ENCODE results near the gene C1S. TPM values are rescaled to one million over a fixed set of nuclear protein-coding genes. Genes with fewer than 3 reads are reported as not detected.
"Not testable (repeated sequence)": the region's sequence is repeated elsewhere in the genome, so short reads cannot be mapped to it uniquely, and the experiment has no call there.

Gene C1S
- total RNA-seq, 2 donors from 2014 or later, result 105 to 157 TPM

DNA sequence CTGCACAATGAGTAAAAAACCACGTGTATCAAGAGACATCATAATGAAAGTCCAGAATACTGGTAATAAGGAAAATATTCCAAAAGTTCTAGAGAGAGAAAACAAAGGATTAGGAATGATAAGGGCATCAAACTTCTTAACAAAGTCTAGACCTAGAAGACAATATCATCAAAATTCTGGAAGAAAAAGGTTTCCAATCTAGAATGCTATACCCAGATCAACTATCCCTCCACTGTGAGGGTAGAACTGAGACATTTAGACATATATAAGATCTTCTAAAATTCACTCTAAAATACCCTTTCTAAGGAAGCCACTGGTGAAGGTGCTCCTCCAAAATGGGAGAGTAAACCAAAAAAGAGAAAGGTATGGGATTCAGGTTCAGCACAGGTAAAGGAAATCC, 45.6 kb downstream of the C1S start:
- Histone ChIP-seq H3K9me3 (no peaks in the 10 kb centered on the region), H3K36me3 (replicated peaks in 1 of 2; ENCODE audit: insufficient read depth in 1 of 2, low read depth in 2 of 2) (peaks cover 0 to 2% of the 10 kb centered on the region in 2 donors), H3K27ac (no peak overlapping the region), H3K4me1 (peaks cover 36% of the 10 kb centered on the region), H3K4me3 (no peak overlapping the region), H3K27me3 (no peaks in the 10 kb centered on the region)
- 87 to 96% methylated on average over 1 of the region's 1 CpG for WGBS, 2 donors
- no peak for ATAC-seq
- intact Hi-C loops (cut with DNase I), result no loop called here
- no peak for TF ChIP-seq CTCF (IDR thresholded peaks at IDR 0.05)
- no peak for TF ChIP-seq POLR2A (IDR thresholded peaks at IDR 0.05)
- no peak for DNase-seq

DNA sequence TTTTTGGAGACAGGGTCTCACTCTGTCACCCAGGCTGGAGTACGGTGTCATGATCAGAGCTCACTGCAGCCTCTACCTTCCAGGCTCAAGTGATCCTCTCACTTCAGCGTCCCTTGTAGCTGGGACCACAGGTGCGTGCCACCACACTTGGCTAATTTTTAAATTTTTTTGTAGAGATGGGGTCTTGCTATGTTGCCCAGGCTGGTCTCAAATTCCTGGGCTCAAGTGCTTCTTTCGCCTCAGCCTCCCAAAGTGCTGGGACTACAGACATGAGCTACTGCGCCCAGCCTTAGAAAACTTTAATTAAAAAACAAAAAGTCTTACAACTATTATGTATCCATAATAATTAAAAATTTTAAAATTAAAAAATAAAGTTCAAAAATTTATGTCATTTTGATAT, 46.7 kb downstream of the C1S start:
- H3K27me3 ChIP-seq; H3K36me3 ChIP-seq (replicated peaks in 1 of 2; ENCODE audit: insufficient read depth in 1 of 2, low read depth in 2 of 2); H3K4me3 ChIP-seq; ATAC-seq; intact Hi-C loops (cut with DNase I); DNase-seq; H3K9me3 ChIP-seq: not testable (repeated sequence)
- 93 to 100% methylated on average over 5 of the region's 5 CpGs for WGBS, 2 donors
- Histone ChIP-seq H3K4me1 (peaks cover 30% of the 10 kb centered on the region), H3K27ac (peak overlapping the region in 2 of 4 donors; percentile 91 to 99)

GRCh38 chr12:7107636-7108002, 47.1 kb downstream of the C1S start:
- no peak for TF ChIP-seq POLR2A (IDR thresholded peaks at IDR 0.05)
- no peak for TF ChIP-seq CTCF (IDR thresholded peaks at IDR 0.05)
- intact Hi-C loops (cut with DNase I), result no loop called here
- ATAC-seq (peak; percentile 38), DNase-seq (peak in 1 of 4 donors; percentile 51)
- WGBS, 2 donors, result 15 to 16% methylated on average over 3 of the region's 3 CpGs
- H3K4me1 ChIP-seq, result peaks cover 30% of the 10 kb centered on the region
- peak overlapping the region; percentile 56 to 57 for H3K4me3 ChIP-seq
- H3K9me3 ChIP-seq, result no peaks in the 10 kb centered on the region
- peaks cover 0 to 2% of the 10 kb centered on the region in 2 donors for H3K36me3 ChIP-seq (replicated peaks in 1 of 2; ENCODE audit: insufficient read depth in 1 of 2, low read depth in 2 of 2)
- H3K27me3 ChIP-seq, result no peaks in the 10 kb centered on the region
- peak overlapping the region; percentile 91 to 99 (median 96) for H3K27ac ChIP-seq

GRCh38 chr12:7108003-7108795, 47.7 kb downstream of the C1S start:
- peak overlapping the region; percentile 56 to 57 for H3K4me3 ChIP-seq
- peaks cover 31% of the 10 kb centered on the region for H3K4me1 ChIP-seq
- peak overlapping the region; percentile 91 to 99 (median 96) for H3K27ac ChIP-seq
- DNase-seq, result peak; percentile 78 to 85 (median 82)
- 0 to 2% methylated on average over 10 to 30 of the region's 30 CpGs for WGBS, 2 donors
- H3K36me3 ChIP-seq (replicated peaks in 1 of 2; ENCODE audit: insufficient read depth in 1 of 2, low read depth in 2 of 2), result peaks cover 0 to 2% of the 10 kb centered on the region in 2 donors
- ATAC-seq, result peak; percentile 80
- intact Hi-C loops (cut with DNase I), result no loop called here
- H3K9me3 ChIP-seq, result no peaks in the 10 kb centered on the region
- H3K27me3 ChIP-seq, result no peaks in the 10 kb centered on the region
- TF ChIP-seq POLR2A (IDR thresholded peaks at IDR 0.05) (peak; percentile 68 to 84 (median 79)), CTCF (IDR thresholded peaks at IDR 0.05) (no peak)

DNA sequence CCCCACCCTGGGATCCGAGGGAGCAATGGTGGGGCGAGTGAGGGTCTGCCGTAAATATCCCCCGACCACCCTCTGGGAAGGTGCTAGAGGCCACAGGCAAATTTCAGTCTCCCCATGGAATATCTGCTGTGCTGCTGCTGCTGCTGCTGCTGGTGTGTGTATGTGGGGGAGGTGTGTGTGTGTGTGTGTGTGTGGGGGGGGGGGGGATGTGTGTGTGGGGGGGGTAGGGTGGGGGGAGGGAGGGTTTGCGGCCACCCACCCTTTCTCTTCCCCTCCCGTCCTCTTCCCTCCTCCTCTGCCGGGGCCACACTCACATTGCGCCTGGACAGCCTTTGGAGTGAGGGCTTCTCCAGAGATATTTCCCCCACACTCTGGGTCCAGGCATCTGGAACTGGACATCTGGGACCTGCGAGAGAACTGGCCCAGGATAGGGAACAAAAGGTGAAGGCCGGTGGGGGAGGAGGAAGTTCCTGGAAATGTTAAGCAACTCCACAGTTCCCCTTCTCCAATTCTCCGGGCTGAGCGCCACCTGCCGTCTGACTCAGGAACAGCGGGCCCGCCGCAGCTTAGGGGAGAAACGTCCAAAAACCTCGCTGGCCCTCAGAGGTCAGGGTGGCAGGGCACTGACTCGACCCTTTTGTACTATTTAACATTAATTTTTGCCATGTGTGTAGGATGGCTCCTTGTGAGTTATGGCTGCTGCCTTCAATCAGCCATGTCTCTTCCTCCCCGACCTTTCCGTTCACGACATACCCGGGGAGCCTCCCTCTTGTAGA, 48.5 kb downstream of the C1S start, which contains the start of gene C1RL:
C1RL (minus strand) TSS at position 419 of the 776 bp plus-strand sequence; CDS start at position 385, 34 bp downstream.
- ATAC-seq, result peak; percentile 85
- Histone ChIP-seq H3K36me3 (replicated peaks in 1 of 2; ENCODE audit: insufficient read depth in 1 of 2, low read depth in 2 of 2) (no peaks in the 10 kb centered on the region), H3K27ac (peak within 1 kb of the TSS; percentile 91 to 99 (median 96)), H3K27me3 (no peaks in the 10 kb centered on the region), H3K4me1 (peaks cover 35% of the 10 kb centered on the region), H3K4me3 (peak within 1 kb of the TSS; percentile 56 to 57), H3K9me3 (no peaks in the 10 kb centered on the region)
- TF ChIP-seq CTCF (IDR thresholded peaks at IDR 0.05) (peak; percentile 89 to 99 (median 98)), POLR2A (IDR thresholded peaks at IDR 0.05) (peak; percentile 23 to 69 (median 64))
- 11 to 17% methylated on average over 21 to 23 of the region's 23 CpGs for WGBS, 2 donors
- intact Hi-C loops (cut with DNase I), result no loop called here
- peak; percentile 94 to 96 (median 94) for DNase-seq

All from body of pancreas (tissue), 4 donors.